Measurements from ENCODE around the gene NSD2.
"Not testable (repeated sequence)": the region's sequence is repeated elsewhere in the genome, so short reads cannot be mapped to it uniquely, and the experiment has no call there.

Gene NSD2

GRCh38 chr4:1870578-1871443, at the start of gene NSD2:
TSS of gene NSD2 (plus strand) at chr4:1871393. CDS start at chr4:1900655, 29,262 bp downstream.
- no peak for DNase-seq

GRCh38 chr4:1821679-1822567, 49.3 kb upstream of the NSD2 start:
- DNase-seq: no peak

GRCh38 chr4:1822568-1823544, 48.3 kb upstream of the NSD2 start:
- no peak for DNase-seq

- no peak for DNase-seq
Observed at GRCh38 chr4:1823545-1823932, 47.7 kb upstream of the NSD2 start.

- DNase-seq: no peak
Observed at GRCh38 chr4:1824746-1825145, 46.4 kb upstream of the NSD2 start.

- DNase-seq: no peak
Observed at GRCh38 chr4:1825326-1825725, 45.9 kb upstream of the NSD2 start.

- DNase-seq: no peak
Observed at GRCh38 chr4:1826531-1827350, 44.5 kb upstream of the NSD2 start.

GRCh38 chr4:1830234-1830633, 41.0 kb upstream of the NSD2 start:
- DNase-seq: no peak

- DNase-seq: no peak
Observed at GRCh38 chr4:1830642-1831228, 40.5 kb upstream of the NSD2 start.

GRCh38 chr4:1831331-1831730, 39.9 kb upstream of the NSD2 start:
- DNase-seq: no peak

- DNase-seq: no peak
Observed at GRCh38 chr4:1832690-1833089, 38.5 kb upstream of the NSD2 start.

- DNase-seq: no peak
Observed at GRCh38 chr4:1833307-1834046, 37.7 kb upstream of the NSD2 start.

GRCh38 chr4:1834047-1834775, 37.0 kb upstream of the NSD2 start:
- DNase-seq: no peak

GRCh38 chr4:1835836-1836235, 35.4 kb upstream of the NSD2 start:
- not testable (repeated sequence) for DNase-seq

GRCh38 chr4:1836650-1837049, 34.5 kb upstream of the NSD2 start:
- DNase-seq: no peak

- no peak for DNase-seq
Observed at GRCh38 chr4:1837069-1837468, 34.1 kb upstream of the NSD2 start.

GRCh38 chr4:1839282-1839681, 31.9 kb upstream of the NSD2 start:
- no peak for DNase-seq

- no peak for DNase-seq
Observed at GRCh38 chr4:1841201-1841886, 29.8 kb upstream of the NSD2 start.

- no peak for DNase-seq
Observed at GRCh38 chr4:1841887-1842210, 29.3 kb upstream of the NSD2 start.
